Fibroblast of lung (primary cell): ENCODE results near the gene RENBP.

Experiments
- CTCF ChIP-seq, 2 donors: IDR thresholded peaks in 1 of 2; conservative IDR thresholded peaks in 1 of 2; 1 replicate in 1 of 2; 2 replicates in 1 of 2; pipeline ENCODE4 v1.5.1; 2011 to 2012; ENCODE audit warnings: low read length in 2 of 2, control low read depth in 1 of 2, inconsistent platforms in 1 of 2, low read depth in 1 of 2, mild to moderate bottlenecking in 1 of 2
- EZH2 ChIP-seq: IDR thresholded peaks from 2 replicates; pipeline ENCODE4 v1.5.1; 2012; ENCODE audit warnings: low read length, control low read depth, mild to moderate bottlenecking; ENCODE audit errors: missing control alignments

- TF ChIP-seq CTCF (conservative IDR thresholded peaks at IDR 0.05 in 1 of 2, IDR thresholded peaks at IDR 0.05 in 1 of 2; ENCODE audit: low read depth in 1 of 2, low read length in 2 of 2) (no peak), EZH2 (no peak)
Measured at GRCh38 chrX:153969125-153969903, 24.9 kb upstream of the RENBP start.
